Type B pancreatic cell (in vitro differentiated cells): ENCODE measurements around the gene PSMC3. TPM values are rescaled to one million over a fixed set of nuclear protein-coding genes. Genes with fewer than 3 reads are reported as not detected.

Source experiments
- DNase-seq: peaks from one replicate; pipeline ENCODE4 v3.0.0; 2021; ENCODE audit warnings: mixed read lengths; ENCODE audit not compliant: unreplicated experiment; ENCODE audit errors: extremely low spot score
- H3K27ac Mint-ChIP-seq: 2 replicates; pipeline ENCODE4 v1.8.0; 2021; ENCODE audit warnings: mild to moderate bottlenecking, mixed read lengths
- H3K27me3 Mint-ChIP-seq: 2 replicates; pipeline ENCODE4 v1.8.0; 2021; ENCODE audit warnings: mixed read lengths
- H3K36me3 Mint-ChIP-seq: 2 replicates; pipeline ENCODE4 v1.8.0; 2021; ENCODE audit warnings: mixed read lengths
- H3K4me1 Mint-ChIP-seq: one replicate; pipeline ENCODE4 v1.8.0; 2021; ENCODE audit warnings: mixed read lengths; ENCODE audit not compliant: unreplicated experiment
- H3K4me3 Mint-ChIP-seq: 2 replicates; pipeline ENCODE4 v1.8.0; 2021; ENCODE audit warnings: mild to moderate bottlenecking, mixed read lengths
- H3K9me3 Mint-ChIP-seq: 2 replicates; pipeline ENCODE4 v1.8.0; 2021; ENCODE audit warnings: mixed read lengths
- CTCF ChIP-seq: fragments of 200-600 bp; sonication (generic); conservative IDR thresholded peaks from 2 replicates; pipeline ENCODE4 v1.5.0; 2021; ENCODE audit warnings: antibody characterized with exemption, mild to moderate bottlenecking
- microRNA-seq: library from miRNA; unstranded; fragments of <30 nt; microRNA quantifications from one replicate; pipeline ENCODE4, GENCODE V29; 2020
- total RNA-seq: library from RNA; stranded (reverse); gene quantifications from 2 replicates; pipeline ENCODE4 v1.2.1, GENCODE V29; 2021; ENCODE audit warnings: low replicate concordance

The PSMC3 gene
- total RNA-seq, 1 donor from 2014 or later, result 141 TPM

GRCh38 chr11:47372422-47372821, 53.8 kb downstream of the PSMC3 start:
- no peaks in the 10 kb centered on the region for H3K4me1 Mint-ChIP-seq

GRCh38 chr11:47369676-47370075, 56.6 kb downstream of the PSMC3 start:
- Mint-ChIP-seq H3K27ac (no peak overlapping the region), H3K36me3 (no peaks in the 10 kb centered on the region), H3K4me3 (no peak overlapping the region), H3K4me1 (no peaks in the 10 kb centered on the region), H3K9me3 (no peaks in the 10 kb centered on the region), H3K27me3 (peaks cover 3% of the 10 kb centered on the region)
- TF ChIP-seq CTCF, result no peak
- no peak for DNase-seq

More at GRCh38 chr11:47372422-47372821, 53.8 kb downstream of the PSMC3 start:
- Mint-ChIP-seq H3K9me3 (no peaks in the 10 kb centered on the region), H3K27me3 (peaks cover 3% of the 10 kb centered on the region), H3K4me3 (no peak overlapping the region), H3K36me3 (no peaks in the 10 kb centered on the region), H3K27ac (peak overlapping the region; percentile 75)
- TF ChIP-seq CTCF, result no peak
- no peak for DNase-seq

Small RNA genes within 50 kb of the gene (microRNA-seq; reads per million reads assigned to microRNA genes)
- gene MIR4487, result not detected

Other genes starting within 250 kb of the PSMC3 start
- 99.9 and 103 TPM in 2 replicates for gene ARFGAP2, start 249.6 kb downstream of the PSMC3 start, total RNA-seq
- gene PACSIN3, start 240.0 kb downstream of the PSMC3 start, total RNA-seq, result 52.5 and 77.2 TPM in 2 replicates
- gene DDB2, start 211.5 kb downstream of the PSMC3 start, total RNA-seq, result 40.0 and 50.1 TPM in 2 replicates
- 41.1 and 42.2 TPM in 2 replicates for gene ACP2, start 177.6 kb downstream of the PSMC3 start, total RNA-seq
- 14.2 and 18.9 TPM in 2 replicates for gene NR1H3, start 168.4 kb downstream of the PSMC3 start, total RNA-seq
- gene MADD, start 156.3 kb downstream of the PSMC3 start, total RNA-seq, result 41.1 and 47.7 TPM in 2 replicates
- gene MYBPC3, start 73.7 kb downstream of the PSMC3 start, total RNA-seq, result 0.40 and 1.8 TPM in 2 replicates
- gene SPI1, start 47.9 kb downstream of the PSMC3 start, total RNA-seq, result not detected in 2 replicates
- 28.7 and 44.8 TPM in 2 replicates for gene SLC39A13, start 17.8 kb downstream of the PSMC3 start, total RNA-seq
- 0.19 and 0.39 TPM in 2 replicates for gene RAPSN, start 22.7 kb upstream of the PSMC3 start, total RNA-seq
- gene CELF1, start 126.7 kb upstream of the PSMC3 start, total RNA-seq, result 97.8 and 125 TPM in 2 replicates
- gene PTPMT1, start 139.2 kb upstream of the PSMC3 start, total RNA-seq, result 43.6 and 58.4 TPM in 2 replicates
- gene KBTBD4, start 152.5 kb upstream of the PSMC3 start, total RNA-seq, result 14.5 and 18.0 TPM in 2 replicates
- gene NDUFS3, start 152.6 kb upstream of the PSMC3 start, total RNA-seq, result 150 and 161 TPM in 2 replicates
- 0.43 TPM in 1 of 2 replicates, not detected in the other for gene FAM180B, start 160.2 kb upstream of the PSMC3 start, total RNA-seq
- 0.43 and 11.7 TPM in 2 replicates for gene C1QTNF4, start 168.0 kb upstream of the PSMC3 start, total RNA-seq
- 96.1 and 134 TPM in 2 replicates for gene MTCH2, start 216.1 kb upstream of the PSMC3 start, total RNA-seq